Activated CD8-positive, alpha-beta memory T cell treated with anti-CD3 and anti-CD28 coated beads for 36 hours (primary cell): ENCODE measurements around the gene NPW. TPM values are rescaled to one million over a fixed set of nuclear protein-coding genes. Genes with fewer than 3 reads are reported as not detected.

Experiments
- CTCF ChIA-PET: fragments of 350-600 bp; sonication (Branson Sonifier 250); formaldehyde crosslinking; loops from one replicate; lab custom pipeline; 2021; ENCODE audit warnings: antibody characterized with exemption; lab: Charles Lee
- POLR2A ChIA-PET: fragments of 350-600 bp; sonication (Branson Sonifier 250); formaldehyde crosslinking; loops from one replicate; lab custom pipeline; 2021; ENCODE audit warnings: antibody characterized with exemption; lab: Charles Lee
- total RNA-seq, 2 experiments: library from RNA; stranded (reverse); gene quantifications; one replicate each; pipeline ENCODE4 v1.2.3, GENCODE V29; 2021

Gene NPW
- total RNA-seq, 2 experiments from 2014 or later, result 15.8 to 18.1 TPM

GRCh38 chr16:1982013-1982433 is 37.6 kb upstream of the NPW start:
- ChIA-PET POLR2A (interaction anchor here (1.1 to 1.9 kb wide), 2 partner anchors 17 to 201 kb away, joined by 3 to 4 read pairs; partner anchors contain the start of gene RPS2), CTCF (interaction anchor here (0.8 to 1.5 kb wide), 2 partner anchors 9 to 17 kb away, joined by 3 to 5 read pairs; no protein-coding TSS in a partner anchor)

- CTCF ChIA-PET, result interaction anchor here (0.8 to 1.2 kb wide), 3 partner anchors 18 to 157 kb away, joined by 3 to 4 read pairs (median 3); no protein-coding TSS in a partner anchor
- POLR2A ChIA-PET, result interaction anchor here (0.7 to 2.2 kb wide), 4 partner anchors 8 to 18 kb away, joined by 3 to 9 read pairs (median 4); partner anchors contain the start of genes RPS2 and TBL3
These were observed 36.5 kb upstream of the NPW start for GRCh38 chr16:1982991-1983543.

- ChIA-PET CTCF (interaction anchor here (0.7 to 1.6 kb wide), 8 partner anchors 10 to 157 kb away, joined by 3 to 8 read pairs (median 4); partner anchors contain the start of gene TBL3), POLR2A (interaction anchor here (1.0 to 2.2 kb wide), 3 partner anchors 12 to 24 kb away, joined by 4 to 9 read pairs (median 9); partner anchors contain the start of genes NDUFB10, RPS2 and TBL3)
These were observed 35.8 kb upstream of the NPW start, which contains the start of gene GFER for GRCh38 chr16:1983544-1984346. GFER (plus strand) TSS chr16:1984193; CDS start chr16:1984219, 26 bp downstream.

GRCh38 chr16:1984347-1985225 is 35.0 kb upstream of the NPW start:
- POLR2A ChIA-PET, result interaction anchor here (0.6 to 2.2 kb wide), 4 partner anchors 13 to 767 kb away, joined by 3 to 9 read pairs (median 6); partner anchors contain the start of genes NDUFB10, RPS2 and TBL3
- CTCF ChIA-PET, result interaction anchor here (0.7 to 1.6 kb wide), 7 partner anchors 9 to 156 kb away, joined by 3 to 8 read pairs (median 4); partner anchors contain the start of gene TBL3

GRCh38 chr16:1985466-1986150 is 34.0 kb upstream of the NPW start:
- POLR2A ChIA-PET, result interaction anchor here (2.0 to 2.2 kb wide), 2 partner anchors 14 to 20 kb away, joined by 9 read pairs; partner anchors contain the start of genes RPS2 and TBL3
- CTCF ChIA-PET, result interaction anchor here (1.2 to 1.6 kb wide), 3 partner anchors 8 to 155 kb away, joined by 4 to 8 read pairs (median 4); no protein-coding TSS in a partner anchor

GRCh38 chr16:1987198-1987597 is 32.4 kb upstream of the NPW start:
- POLR2A ChIA-PET, result no interaction called here
- CTCF ChIA-PET, result interaction anchor here (1.7 kb wide), 1 partner anchor 17 kb away, joined by 6 read pairs; no protein-coding TSS in a partner anchor

- ChIA-PET CTCF (interaction anchor here (1.0 to 1.7 kb wide), 2 partner anchors 14 to 18 kb away, joined by 3 to 8 read pairs; partner anchors contain the start of gene TBL3), POLR2A (interaction anchor here (1.2 kb wide), 1 partner anchor 25 kb away, joined by 4 read pairs; the partner anchor contains the start of gene RPS2)
These were observed 30.1 kb upstream of the NPW start, which contains the start of gene SYNGR3 for GRCh38 chr16:1989209-1990100. SYNGR3 (plus strand) TSS chr16:1989970; CDS start chr16:1990103, 133 bp downstream.

GRCh38 chr16:1990101-1990350 is 29.6 kb upstream of the NPW start:
- POLR2A ChIA-PET, result interaction anchor here (1.2 to 2.2 kb wide), 2 partner anchors 25 to 165 kb away, joined by 4 to 7 read pairs; partner anchors contain the start of genes RPS2 and TRAF7

GRCh38 chr16:1990351-1991134 is 29.0 kb upstream of the NPW start:
- ChIA-PET CTCF (interaction anchor here (1.4 to 1.7 kb wide), 3 partner anchors 9 to 150 kb away, joined by 3 to 8 read pairs (median 5); partner anchors contain the start of gene NOXO1), POLR2A (interaction anchor here (1.1 to 2.4 kb wide), 5 partner anchors 8 to 164 kb away, joined by 3 to 11 read pairs (median 6); partner anchors contain the start of genes RPS2 and TRAF7)

More at GRCh38 chr16:1990101-1990350, 29.6 kb upstream of the NPW start:
- CTCF ChIA-PET, result interaction anchor here (1.6 to 1.7 kb wide), 2 partner anchors 8 to 13 kb away, joined by 5 to 8 read pairs; partner anchors contain the start of gene NOXO1

GRCh38 chr16:1991135-1991551 is 28.4 kb upstream of the NPW start:
- ChIA-PET CTCF (interaction anchor here (1.4 to 5.5 kb wide), 4 partner anchors 9 to 149 kb away, joined by 3 to 41 read pairs (median 6); partner anchors contain the start of gene NOXO1), POLR2A (interaction anchor here (1.1 to 2.4 kb wide), 4 partner anchors 9 to 164 kb away, joined by 3 to 11 read pairs (median 6); partner anchors contain the start of genes RPS2 and TRAF7)

GRCh38 chr16:1991588-1991947 is 28.0 kb upstream of the NPW start:
- CTCF ChIA-PET, result interaction anchor here (1.4 to 5.5 kb wide), 3 partner anchors 10 to 149 kb away, joined by 3 to 41 read pairs (median 5); partner anchors contain the start of gene NOXO1

GRCh38 chr16:1991948-1992703 is 27.5 kb upstream of the NPW start:
- POLR2A ChIA-PET, result interaction anchor here (2.2 to 2.4 kb wide), 3 partner anchors 21 to 163 kb away, joined by 6 to 11 read pairs (median 7); partner anchors contain the start of genes RPS2 and TRAF7
- CTCF ChIA-PET, result interaction anchor here (5.5 kb wide), 1 partner anchor 12 kb away, joined by 41 read pairs; no protein-coding TSS in a partner anchor

More at GRCh38 chr16:1991588-1991947, 28.0 kb upstream of the NPW start:
- POLR2A ChIA-PET, result interaction anchor here (1.1 to 2.4 kb wide), 4 partner anchors 9 to 163 kb away, joined by 3 to 11 read pairs (median 6); partner anchors contain the start of genes RPS2 and TRAF7

- ChIA-PET CTCF (interaction anchor here (5.5 kb wide), 1 partner anchor 11 kb away, joined by 41 read pairs; no protein-coding TSS in a partner anchor), POLR2A (interaction anchor here (1.1 to 2.4 kb wide), 3 partner anchors 12 to 28 kb away, joined by 3 to 11 read pairs (median 6); partner anchors contain the start of genes NOXO1 and RPS2)
These were observed 26.8 kb upstream of the NPW start for GRCh38 chr16:1992704-1993317.
